ENCODE results near the gene PLXNA4. TPM values are rescaled to one million over a fixed set of nuclear protein-coding genes. Genes with fewer than 3 reads are reported as not detected.

Gene PLXNA4
- total and polyA plus RNA-seq, 2 experiments from 2014 or later = 0.08 to 0.80 TPM

DNA sequence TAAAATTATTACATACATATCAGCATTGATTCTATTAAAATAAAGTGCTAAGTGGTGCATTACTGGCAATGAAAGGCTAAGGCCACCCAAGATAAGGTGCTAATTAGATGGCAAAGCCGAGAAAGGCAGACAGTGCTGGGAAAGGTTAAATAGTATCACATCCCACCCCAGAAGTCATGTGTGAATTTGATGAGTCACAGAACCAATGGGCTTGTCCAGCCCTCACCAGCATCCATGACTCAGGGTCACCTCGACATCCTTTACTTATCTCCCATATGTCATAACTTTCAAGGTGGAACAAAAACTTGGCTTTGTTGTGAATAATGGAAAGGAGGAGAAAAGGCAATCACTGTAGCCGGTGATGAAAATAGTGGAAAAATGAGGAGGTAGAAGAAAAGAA is 459.1 kb downstream of the PLXNA4 start:
- Mint-ChIP-seq H3K9me3 (no peaks in the 10 kb centered on the region), H3K4me3 (no peak overlapping the region), H3K27ac (no peak overlapping the region), H3K4me1 (peaks cover 7% of the 10 kb centered on the region), H3K27me3 (ENCODE audit: insufficient read depth, low read depth, poor library complexity) (peaks cover 3% of the 10 kb centered on the region), H3K36me3 (ENCODE audit: low read depth) (no peaks in the 10 kb centered on the region)
- Histone ChIP-seq H3K36me3 (ENCODE audit: insufficient read depth) (no peaks in the 10 kb centered on the region), H3K79me2 (replicated peaks; ENCODE audit: insufficient read depth) (no peaks in the 10 kb centered on the region), H3K4me3 (no peak overlapping the region), H3K9me2 (ENCODE audit: insufficient read depth) (no peaks in the 10 kb centered on the region), H3K27ac (ENCODE audit: low read depth) (no peak overlapping the region), H2AFZ (no peak overlapping the region), H3K4me1 (ENCODE audit: insufficient read depth) (no peaks in the 10 kb centered on the region), H3K27me3 (ENCODE audit: insufficient read depth) (no peaks in the 10 kb centered on the region), H3F3A (replicated peaks; ENCODE audit: low read depth) (no peaks in the 10 kb centered on the region), H3K4me2 (no peak overlapping the region), H4K20me1 (replicated peaks; ENCODE audit: insufficient read depth) (no peaks in the 10 kb centered on the region)
- DNase-seq (ENCODE audit: low spot score) (no peak), ATAC-seq (no peak)
- TF ChIP-seq ZNF114 (CRISPR knock-in tag; IDR thresholded peaks at IDR 0.05) (no peak), EZH2 (IDR thresholded peaks at IDR 0.05; ENCODE audit: low read depth, unreplicated experiment) (no peak), STAT1 (IDR thresholded peaks at IDR 0.05; ENCODE audit: unreplicated experiment) (no peak)
- TF ChIP-seq, protein P1, sequence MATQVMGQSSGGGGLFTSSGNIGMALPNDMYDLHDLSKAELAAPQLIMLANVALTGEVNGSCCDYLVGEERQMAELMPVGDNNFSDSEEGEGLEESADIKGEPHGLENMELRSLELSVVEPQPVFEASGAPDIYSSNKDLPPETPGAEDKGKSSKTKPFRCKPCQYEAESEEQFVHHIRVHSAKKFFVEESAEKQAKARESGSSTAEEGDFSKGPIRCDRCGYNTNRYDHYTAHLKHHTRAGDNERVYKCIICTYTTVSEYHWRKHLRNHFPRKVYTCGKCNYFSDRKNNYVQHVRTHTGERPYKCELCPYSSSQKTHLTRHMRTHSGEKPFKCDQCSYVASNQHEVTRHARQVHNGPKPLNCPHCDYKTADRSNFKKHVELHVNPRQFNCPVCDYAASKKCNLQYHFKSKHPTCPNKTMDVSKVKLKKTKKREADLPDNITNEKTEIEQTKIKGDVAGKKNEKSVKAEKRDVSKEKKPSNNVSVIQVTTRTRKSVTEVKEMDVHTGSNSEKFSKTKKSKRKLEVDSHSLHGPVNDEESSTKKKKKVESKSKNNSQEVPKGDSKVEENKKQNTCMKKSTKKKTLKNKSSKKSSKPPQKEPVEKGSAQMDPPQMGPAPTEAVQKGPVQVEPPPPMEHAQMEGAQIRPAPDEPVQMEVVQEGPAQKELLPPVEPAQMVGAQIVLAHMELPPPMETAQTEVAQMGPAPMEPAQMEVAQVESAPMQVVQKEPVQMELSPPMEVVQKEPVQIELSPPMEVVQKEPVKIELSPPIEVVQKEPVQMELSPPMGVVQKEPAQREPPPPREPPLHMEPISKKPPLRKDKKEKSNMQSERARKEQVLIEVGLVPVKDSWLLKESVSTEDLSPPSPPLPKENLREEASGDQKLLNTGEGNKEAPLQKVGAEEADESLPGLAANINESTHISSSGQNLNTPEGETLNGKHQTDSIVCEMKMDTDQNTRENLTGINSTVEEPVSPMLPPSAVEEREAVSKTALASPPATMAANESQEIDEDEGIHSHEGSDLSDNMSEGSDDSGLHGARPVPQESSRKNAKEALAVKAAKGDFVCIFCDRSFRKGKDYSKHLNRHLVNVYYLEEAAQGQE (IDR thresholded peaks at IDR 0.05; ENCODE audit: unreplicated experiment) = no peak
- TF ChIP-seq, protein P2, sequence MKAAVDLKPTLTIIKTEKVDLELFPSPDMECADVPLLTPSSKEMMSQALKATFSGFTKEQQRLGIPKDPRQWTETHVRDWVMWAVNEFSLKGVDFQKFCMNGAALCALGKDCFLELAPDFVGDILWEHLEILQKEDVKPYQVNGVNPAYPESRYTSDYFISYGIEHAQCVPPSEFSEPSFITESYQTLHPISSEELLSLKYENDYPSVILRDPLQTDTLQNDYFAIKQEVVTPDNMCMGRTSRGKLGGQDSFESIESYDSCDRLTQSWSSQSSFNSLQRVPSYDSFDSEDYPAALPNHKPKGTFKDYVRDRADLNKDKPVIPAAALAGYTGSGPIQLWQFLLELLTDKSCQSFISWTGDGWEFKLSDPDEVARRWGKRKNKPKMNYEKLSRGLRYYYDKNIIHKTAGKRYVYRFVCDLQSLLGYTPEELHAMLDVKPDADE (IDR thresholded peaks at IDR 0.05) = no peak
- TF ChIP-seq, protein P3, sequence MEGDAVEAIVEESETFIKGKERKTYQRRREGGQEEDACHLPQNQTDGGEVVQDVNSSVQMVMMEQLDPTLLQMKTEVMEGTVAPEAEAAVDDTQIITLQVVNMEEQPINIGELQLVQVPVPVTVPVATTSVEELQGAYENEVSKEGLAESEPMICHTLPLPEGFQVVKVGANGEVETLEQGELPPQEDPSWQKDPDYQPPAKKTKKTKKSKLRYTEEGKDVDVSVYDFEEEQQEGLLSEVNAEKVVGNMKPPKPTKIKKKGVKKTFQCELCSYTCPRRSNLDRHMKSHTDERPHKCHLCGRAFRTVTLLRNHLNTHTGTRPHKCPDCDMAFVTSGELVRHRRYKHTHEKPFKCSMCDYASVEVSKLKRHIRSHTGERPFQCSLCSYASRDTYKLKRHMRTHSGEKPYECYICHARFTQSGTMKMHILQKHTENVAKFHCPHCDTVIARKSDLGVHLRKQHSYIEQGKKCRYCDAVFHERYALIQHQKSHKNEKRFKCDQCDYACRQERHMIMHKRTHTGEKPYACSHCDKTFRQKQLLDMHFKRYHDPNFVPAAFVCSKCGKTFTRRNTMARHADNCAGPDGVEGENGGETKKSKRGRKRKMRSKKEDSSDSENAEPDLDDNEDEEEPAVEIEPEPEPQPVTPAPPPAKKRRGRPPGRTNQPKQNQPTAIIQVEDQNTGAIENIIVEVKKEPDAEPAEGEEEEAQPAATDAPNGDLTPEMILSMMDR (conservative IDR thresholded peaks at IDR 0.05; ENCODE audit: low read depth in 2 of 2) = no peak

DNA sequence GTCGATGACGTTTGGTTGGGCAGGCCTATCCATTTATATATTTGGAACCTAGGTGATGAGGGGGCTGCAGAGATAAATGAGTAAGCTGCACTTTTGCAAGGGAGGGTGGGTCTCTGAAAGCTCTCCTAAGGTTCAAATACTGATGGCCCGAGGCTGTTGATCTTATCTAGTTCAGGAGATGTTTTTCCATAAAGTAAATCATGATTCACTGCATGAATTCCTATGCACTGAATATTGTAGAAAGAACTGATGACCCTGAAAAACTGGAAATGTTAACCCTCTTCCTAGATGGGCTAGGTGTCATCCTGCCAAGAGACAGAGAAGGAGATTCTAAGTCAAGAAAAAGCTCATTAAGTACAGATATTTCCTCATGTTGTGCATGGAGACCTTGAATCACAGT is 459.9 kb downstream of the PLXNA4 start:
- Histone ChIP-seq H3K36me3 (ENCODE audit: insufficient read depth) (no peaks in the 10 kb centered on the region), H3K9me2 (ENCODE audit: insufficient read depth) (no peaks in the 10 kb centered on the region), H4K20me1 (replicated peaks; ENCODE audit: insufficient read depth) (no peaks in the 10 kb centered on the region), H2AFZ (no peak overlapping the region), H3K27ac (ENCODE audit: low read depth) (no peak overlapping the region), H3K4me2 (no peak overlapping the region), H3K4me1 (ENCODE audit: insufficient read depth) (no peaks in the 10 kb centered on the region), H3K79me2 (replicated peaks; ENCODE audit: insufficient read depth) (no peaks in the 10 kb centered on the region), H3F3A (replicated peaks; ENCODE audit: low read depth) (no peaks in the 10 kb centered on the region), H3K4me3 (no peak overlapping the region), H3K27me3 (ENCODE audit: insufficient read depth) (no peaks in the 10 kb centered on the region)
- peaks cover 7% of the 10 kb centered on the region for H3K4me1 Mint-ChIP-seq
- ATAC-seq (no peak), DNase-seq (ENCODE audit: low spot score) (no peak)
- no peak overlapping the region for H3K27ac Mint-ChIP-seq
- peaks cover 3% of the 10 kb centered on the region for H3K27me3 Mint-ChIP-seq (ENCODE audit: insufficient read depth, low read depth, poor library complexity)
- no peak for TF ChIP-seq NANOG (IDR thresholded peaks at IDR 0.05; ENCODE audit: borderline replicate concordance)
- no peak for TF ChIP-seq JUNB (IDR thresholded peaks at IDR 0.05; ENCODE audit: unreplicated experiment)
- TF ChIP-seq, protein P1 (IDR thresholded peaks at IDR 0.05; ENCODE audit: unreplicated experiment) = no peak
- TF ChIP-seq CREB1 (CRISPR knock-in tag; IDR thresholded peaks at IDR 0.05; ENCODE audit: low read depth) = no peak
- TF ChIP-seq EZH2 (IDR thresholded peaks at IDR 0.05; ENCODE audit: low read depth, unreplicated experiment) = no peak
- no peaks in the 10 kb centered on the region for H3K9me3 Mint-ChIP-seq
- no peak overlapping the region for H3K4me3 Mint-ChIP-seq
- H3K36me3 Mint-ChIP-seq (ENCODE audit: low read depth) = no peaks in the 10 kb centered on the region

All from GM23338 (cell line).